GM12878 (cell line): ENCODE results near the gene BCORL1.

Experiments used
- RAD21 ChIP-seq: IDR thresholded peaks from 2 replicates; pipeline ENCODE4 v1.6.1; 2011; ENCODE audit warnings: mild to moderate bottlenecking, low read depth, low read length, moderate library complexity; ENCODE audit not compliant: insufficient read depth
- TF ChIP-seq, protein P1 (sequence below), 3 experiments: IDR thresholded peaks in 2 of 3; conservative IDR thresholded peaks in 1 of 3; 2 replicates each; pipeline ENCODE4 v1.5.1; 2011; ENCODE audit warnings: low read depth in 3 of 3, low read length in 3 of 3, mild to moderate bottlenecking in 3 of 3, control low read depth in 2 of 3, moderate library complexity in 2 of 3, inconsistent platforms in 1 of 3, mixed read lengths in 1 of 3; ENCODE audit not compliant: control insufficient read depth in 2 of 3, insufficient read depth in 1 of 3; ENCODE audit errors: extremely low read depth in 1 of 3

DNA sequence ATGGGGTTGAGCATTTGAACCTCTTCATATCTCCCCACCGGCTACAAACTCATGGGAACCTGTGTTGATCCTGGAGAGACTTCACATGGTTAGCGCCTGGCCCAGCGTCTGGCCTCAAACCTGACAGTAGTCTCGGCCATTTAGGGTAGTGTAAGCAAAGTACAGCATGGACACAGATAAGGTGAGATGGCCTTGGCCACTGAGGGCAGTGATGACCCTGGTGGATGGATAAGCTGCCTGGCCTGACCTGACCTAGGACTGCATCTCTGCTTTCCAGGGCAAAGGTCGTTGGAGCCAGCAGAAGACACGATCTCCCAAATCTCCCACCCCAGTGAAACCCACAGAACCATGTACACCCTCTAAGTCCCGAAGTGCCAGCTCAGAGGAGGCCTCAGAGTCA lies 51.7 kb downstream of the BCORL1 start:
- TF ChIP-seq RAD21, result no peak
- TF ChIP-seq, protein P1, sequence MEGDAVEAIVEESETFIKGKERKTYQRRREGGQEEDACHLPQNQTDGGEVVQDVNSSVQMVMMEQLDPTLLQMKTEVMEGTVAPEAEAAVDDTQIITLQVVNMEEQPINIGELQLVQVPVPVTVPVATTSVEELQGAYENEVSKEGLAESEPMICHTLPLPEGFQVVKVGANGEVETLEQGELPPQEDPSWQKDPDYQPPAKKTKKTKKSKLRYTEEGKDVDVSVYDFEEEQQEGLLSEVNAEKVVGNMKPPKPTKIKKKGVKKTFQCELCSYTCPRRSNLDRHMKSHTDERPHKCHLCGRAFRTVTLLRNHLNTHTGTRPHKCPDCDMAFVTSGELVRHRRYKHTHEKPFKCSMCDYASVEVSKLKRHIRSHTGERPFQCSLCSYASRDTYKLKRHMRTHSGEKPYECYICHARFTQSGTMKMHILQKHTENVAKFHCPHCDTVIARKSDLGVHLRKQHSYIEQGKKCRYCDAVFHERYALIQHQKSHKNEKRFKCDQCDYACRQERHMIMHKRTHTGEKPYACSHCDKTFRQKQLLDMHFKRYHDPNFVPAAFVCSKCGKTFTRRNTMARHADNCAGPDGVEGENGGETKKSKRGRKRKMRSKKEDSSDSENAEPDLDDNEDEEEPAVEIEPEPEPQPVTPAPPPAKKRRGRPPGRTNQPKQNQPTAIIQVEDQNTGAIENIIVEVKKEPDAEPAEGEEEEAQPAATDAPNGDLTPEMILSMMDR (IDR thresholded peaks at IDR 0.05 in 2 of 3, conservative IDR thresholded peaks at IDR 0.05 in 1 of 3; ENCODE audit: control insufficient read depth in 2 of 3, extremely low read depth in 1 of 3, insufficient read depth in 1 of 3, low read depth in 3 of 3, low read length in 3 of 3), result no peak
